PFSK-1 (cell line): Measurements from ENCODE around the gene MLNR.

Experiments used
- FOXP2 ChIP-seq: optimal IDR thresholded peaks from 2 replicates; pipeline ENCODE3; 2011; ENCODE audit warnings: borderline replicate concordance, control low read depth, inconsistent platforms; ENCODE audit not compliant: insufficient read depth; ENCODE audit errors: extremely low read length, extremely low read depth
- POLR2AphosphoS5 ChIP-seq: IDR thresholded peaks from 2 replicates; pipeline ENCODE4 v1.6.1; 2012; ENCODE audit warnings: low read depth, mild to moderate bottlenecking, control low read depth, low read length, moderate library complexity
- REST ChIP-seq, 2 experiments: IDR thresholded peaks; 2 replicates each; pipeline versions ENCODE4 v1.6.1 to v1.8.0; 2011 to 2012; ENCODE audit warnings: low read depth in 2 of 2, low read length in 2 of 2, control low read depth in 1 of 2, inconsistent platforms in 1 of 2, mild to moderate bottlenecking in 1 of 2, moderate library complexity in 1 of 2; ENCODE audit not compliant: insufficient read depth in 1 of 2
- SIN3A ChIP-seq: IDR thresholded peaks from 2 replicates; pipeline ENCODE4 v1.6.1; 2012; ENCODE audit warnings: mild to moderate bottlenecking, low read length, moderate library complexity, borderline replicate concordance; ENCODE audit not compliant: insufficient read depth
- TAF1 ChIP-seq: IDR thresholded peaks from 2 replicates; pipeline ENCODE4 v1.6.1; 2012; ENCODE audit warnings: low read length, control low read depth, borderline replicate concordance; ENCODE audit not compliant: insufficient read depth

Gene MLNR

GRCh38 chr13:49217962-49218492, 2.1 kb upstream of the MLNR start:
- TF ChIP-seq SIN3A, result no peak
- TF ChIP-seq FOXP2, result no peak
- no peak for TF ChIP-seq REST (IDR thresholded peaks at IDR 0.05; ENCODE audit: insufficient read depth in 1 of 2, low read depth in 2 of 2, low read length in 2 of 2)
- no peak for TF ChIP-seq POLR2AphosphoS5
- TF ChIP-seq TAF1, result no peak

- no peak for TF ChIP-seq FOXP2
- no peak for TF ChIP-seq SIN3A
- no peak for TF ChIP-seq POLR2AphosphoS5
- TF ChIP-seq REST (IDR thresholded peaks at IDR 0.05; ENCODE audit: insufficient read depth in 1 of 2, low read depth in 2 of 2, low read length in 2 of 2), result no peak
- no peak for TF ChIP-seq TAF1
These were observed 1.6 kb upstream of the MLNR start for GRCh38 chr13:49218493-49219051.

- TF ChIP-seq REST (IDR thresholded peaks at IDR 0.05; ENCODE audit: insufficient read depth in 1 of 2, low read depth in 2 of 2, low read length in 2 of 2) (no peak), SIN3A (no peak), POLR2AphosphoS5 (no peak), TAF1 (no peak), FOXP2 (no peak)
These were observed 497 bp upstream of the MLNR start for GRCh38 chr13:49219647-49220035.

- TF ChIP-seq POLR2AphosphoS5 (no peak), TAF1 (no peak), REST (IDR thresholded peaks at IDR 0.05; ENCODE audit: insufficient read depth in 1 of 2, low read depth in 2 of 2, low read length in 2 of 2) (no peak), FOXP2 (no peak), SIN3A (no peak)
These were observed 885 bp downstream of the MLNR start for GRCh38 chr13:49220856-49221589.
